NCI-H2196 (cell line): ENCODE measurements around the gene ZMYM3.

Source experiments
- DNase-seq: peaks from one replicate; lab custom pipeline; 2025; ENCODE audit not compliant: unreplicated experiment; lab: John Stamatoyannopoulos, UW

The ZMYM3 gene

DNA sequence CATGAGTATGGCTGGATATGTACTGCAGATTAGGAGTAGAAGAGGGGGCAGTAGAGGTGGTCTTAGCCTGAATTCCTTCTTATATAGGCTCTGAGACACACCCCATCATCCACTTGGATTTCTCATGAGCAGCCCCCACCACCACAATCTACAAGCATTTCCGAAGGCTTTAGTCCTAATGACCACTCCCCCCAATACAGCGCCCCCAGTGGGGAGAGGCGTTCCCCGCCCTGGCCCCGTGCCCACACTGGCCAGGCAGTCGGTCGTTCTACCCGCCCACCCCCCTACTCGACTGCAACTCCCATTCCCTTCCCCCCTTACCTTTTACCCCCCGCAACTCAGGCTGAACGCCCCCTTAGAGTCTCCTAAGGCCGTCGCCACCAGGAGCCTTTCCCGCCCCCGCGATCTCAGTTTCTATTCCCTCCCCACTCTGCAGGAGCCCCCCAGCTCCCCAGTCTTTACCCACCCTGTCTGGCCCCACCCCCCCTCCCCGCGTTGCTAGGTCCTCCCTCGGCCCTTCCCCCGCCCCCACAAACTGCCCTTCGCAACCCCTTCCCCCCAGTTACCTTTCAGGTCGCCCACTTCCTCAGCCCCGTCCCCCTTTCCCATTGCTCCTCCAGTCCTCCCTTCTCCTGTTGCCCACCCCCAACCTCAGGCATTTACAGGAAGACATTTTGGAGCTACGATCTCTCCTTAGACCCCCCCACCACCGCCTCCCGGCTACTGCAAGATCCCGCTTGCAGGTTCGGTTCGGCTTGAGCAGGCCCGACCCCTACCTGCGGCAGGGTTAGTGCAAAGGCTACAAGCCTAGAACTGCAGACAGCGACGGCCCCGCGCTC, 468 bp downstream of the ZMYM3 start:
- DNase-seq, result peak; percentile 25

DNA sequence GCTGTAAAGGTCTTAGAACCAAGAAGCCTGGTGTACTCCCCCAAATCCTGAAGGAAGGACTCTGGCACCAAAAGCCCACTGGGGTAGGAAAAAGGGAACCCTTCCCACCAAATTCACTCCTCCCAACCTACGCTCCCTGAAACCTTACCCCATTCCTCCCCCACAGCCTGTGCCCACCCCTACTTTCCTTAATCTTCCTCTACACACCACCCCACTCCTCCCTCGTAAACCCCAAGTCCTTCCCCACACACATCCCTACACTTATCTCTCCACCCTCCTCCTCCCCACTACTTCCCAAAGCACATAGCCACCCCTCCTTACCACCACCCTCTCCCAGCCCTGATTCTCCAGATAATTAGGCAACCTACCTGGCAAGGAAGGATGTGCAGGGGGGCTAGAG, 1.7 kb downstream of the ZMYM3 start:
- no peak for DNase-seq

DNA sequence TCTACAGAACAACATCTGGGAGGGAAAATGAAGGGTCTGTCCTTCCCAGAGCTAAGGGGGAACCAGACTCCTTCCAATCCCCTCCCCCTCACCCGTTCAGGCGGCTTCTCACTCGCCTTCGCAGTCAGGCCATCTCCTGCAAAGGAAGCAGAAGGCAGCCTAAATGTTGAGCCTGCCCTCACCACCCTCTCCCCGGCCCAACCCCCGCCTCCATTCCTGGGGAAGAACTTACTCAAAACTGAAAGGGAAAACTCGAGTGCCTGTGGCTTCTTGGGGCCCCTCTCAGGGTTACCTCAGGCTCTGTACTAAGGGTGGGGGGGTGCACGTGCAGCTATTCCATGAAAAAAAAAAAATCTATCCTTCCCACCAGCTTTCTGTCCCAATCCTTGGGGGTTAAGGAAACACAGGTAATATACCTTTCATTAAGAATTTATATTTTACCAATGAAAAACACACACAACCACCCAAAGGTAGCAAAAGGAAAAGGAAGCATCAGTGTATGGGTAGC, 2.4 kb downstream of the ZMYM3 start:
- DNase-seq, result no peak

DNA sequence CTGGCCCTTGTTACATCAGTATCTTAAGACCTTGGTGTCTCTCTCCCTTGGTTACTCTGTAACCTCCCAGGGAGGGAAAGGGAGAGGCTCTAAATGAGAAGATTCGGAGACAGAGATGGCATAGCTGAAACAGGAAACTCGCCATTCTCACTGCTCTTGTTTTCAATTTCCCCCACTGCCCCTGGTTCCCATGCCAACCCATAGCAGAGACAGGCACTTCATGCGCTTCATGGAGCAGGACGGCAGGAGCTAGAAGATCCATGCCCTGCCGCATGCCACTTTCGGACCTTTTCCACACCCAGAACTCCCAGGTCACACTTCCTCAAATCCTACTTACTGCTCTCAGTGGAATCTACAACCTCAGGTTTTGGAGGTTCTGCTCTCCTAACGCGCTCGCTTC, 3.1 kb downstream of the ZMYM3 start:
- no peak for DNase-seq

DNA sequence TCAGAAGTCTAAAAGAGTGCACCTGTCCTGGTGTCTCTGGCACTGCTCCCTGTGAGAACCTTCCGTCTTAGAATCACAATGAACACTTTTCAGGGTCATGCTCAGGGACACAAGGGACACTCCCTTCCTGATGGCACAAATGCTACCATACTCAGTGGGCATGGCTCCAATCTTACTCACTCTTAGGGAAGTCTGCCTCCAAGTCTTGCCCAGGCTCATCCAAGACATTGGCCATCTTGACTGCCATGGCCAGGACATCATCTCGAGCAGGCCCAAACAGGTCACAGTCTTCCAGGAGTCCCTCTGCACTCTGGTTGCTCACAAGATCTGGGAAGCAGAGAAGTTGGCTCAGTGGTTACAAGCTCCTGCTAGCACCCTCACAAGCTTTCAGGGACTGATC, 8.8 kb downstream of the ZMYM3 start:
- no peak for DNase-seq

DNA sequence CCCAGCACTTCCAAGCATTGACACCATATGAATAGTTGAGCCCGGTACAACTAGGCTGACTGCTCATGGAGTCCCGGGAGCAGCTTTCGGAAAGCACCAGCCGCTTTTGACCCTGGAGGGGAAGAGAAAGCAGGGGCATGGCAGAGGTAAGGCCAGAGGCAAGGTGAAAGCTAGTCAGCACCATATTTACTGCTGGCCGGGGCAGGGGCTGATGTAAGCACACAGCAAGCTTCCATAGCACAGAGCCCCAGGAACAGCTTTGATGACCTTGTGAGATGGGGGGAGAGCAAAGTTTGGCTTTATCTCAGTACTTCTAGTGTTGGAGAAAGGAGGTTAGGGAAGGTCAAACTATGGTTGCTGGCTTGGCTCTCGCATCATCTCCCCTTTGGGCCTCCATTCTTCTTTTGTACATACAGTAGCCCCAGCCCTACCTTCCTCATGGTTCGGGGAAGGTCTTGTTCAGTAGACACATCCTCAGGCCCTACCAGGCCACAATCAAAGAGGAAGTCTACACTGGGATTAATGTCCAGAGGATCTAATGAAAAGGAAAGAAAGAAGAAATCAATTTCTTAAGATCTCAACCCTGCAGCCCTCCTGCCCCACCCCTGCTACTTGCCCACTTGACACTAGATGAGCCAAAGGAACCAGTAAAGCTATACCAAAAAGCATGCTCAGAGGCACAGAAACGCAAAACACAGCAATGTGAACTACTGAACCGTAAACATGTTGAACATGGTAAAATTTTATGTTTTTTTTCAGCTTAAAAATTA, 9.4 kb downstream of the ZMYM3 start:
- no peak for DNase-seq

DNA sequence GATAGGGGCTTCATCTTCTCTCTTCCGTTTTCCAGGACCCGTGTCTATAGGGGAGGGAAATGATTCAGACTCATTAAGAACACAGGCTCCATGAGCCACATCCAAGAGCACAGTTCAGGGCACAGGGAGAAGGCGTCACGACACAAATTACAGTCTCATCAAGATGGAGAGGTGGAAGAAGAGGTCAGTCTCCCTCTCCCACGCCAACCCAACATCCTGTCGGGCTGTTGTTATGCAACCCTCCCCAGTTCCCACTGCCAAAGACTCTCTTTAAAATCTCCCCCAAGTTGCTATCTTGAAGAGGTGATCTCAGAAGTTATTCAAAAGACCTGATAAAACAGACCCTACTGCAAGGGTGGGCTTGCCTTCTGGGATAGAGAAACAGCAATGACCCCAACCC, 12.6 kb downstream of the ZMYM3 start:
- no peak for DNase-seq

DNA sequence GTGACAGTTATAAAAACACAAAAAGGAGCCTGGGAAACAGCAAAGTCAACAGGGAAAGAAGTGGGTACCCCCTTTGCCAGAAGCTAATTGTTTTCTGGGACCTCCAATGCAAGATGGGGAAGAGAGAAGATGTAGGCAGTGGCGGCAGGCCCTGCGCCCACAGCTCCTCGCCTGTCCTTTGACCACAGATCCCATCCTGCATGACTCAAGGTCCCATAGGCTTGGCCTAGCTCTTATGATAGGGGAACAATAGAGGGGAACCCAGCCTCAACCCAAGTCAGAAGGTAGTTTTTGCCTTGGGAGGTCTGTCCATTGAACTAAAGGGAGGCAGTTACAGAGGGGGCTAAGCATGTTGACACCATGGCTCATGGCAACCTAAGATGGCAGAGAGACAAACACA, 14.2 kb downstream of the ZMYM3 start:
- no peak for DNase-seq

DNA sequence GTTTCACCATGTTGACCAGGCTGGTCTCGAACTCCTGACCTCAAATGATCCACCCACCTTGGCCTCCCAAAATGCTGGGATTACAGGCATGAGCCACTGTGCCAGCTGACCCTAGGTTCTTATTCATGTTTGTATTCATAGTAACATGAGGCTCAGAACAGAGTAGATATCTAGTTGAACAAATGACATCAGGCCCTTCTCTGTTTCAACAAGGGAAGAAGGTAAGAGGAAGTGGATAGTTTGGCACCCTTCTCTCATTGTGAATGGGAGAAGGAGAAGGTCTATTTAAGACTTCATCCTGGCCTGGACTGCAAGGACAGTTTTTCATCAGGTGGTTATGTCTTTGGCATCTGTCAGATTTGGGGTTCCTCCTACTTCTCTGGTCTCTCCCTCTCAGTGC, 17.1 kb downstream of the ZMYM3 start:
- no peak for DNase-seq

DNA sequence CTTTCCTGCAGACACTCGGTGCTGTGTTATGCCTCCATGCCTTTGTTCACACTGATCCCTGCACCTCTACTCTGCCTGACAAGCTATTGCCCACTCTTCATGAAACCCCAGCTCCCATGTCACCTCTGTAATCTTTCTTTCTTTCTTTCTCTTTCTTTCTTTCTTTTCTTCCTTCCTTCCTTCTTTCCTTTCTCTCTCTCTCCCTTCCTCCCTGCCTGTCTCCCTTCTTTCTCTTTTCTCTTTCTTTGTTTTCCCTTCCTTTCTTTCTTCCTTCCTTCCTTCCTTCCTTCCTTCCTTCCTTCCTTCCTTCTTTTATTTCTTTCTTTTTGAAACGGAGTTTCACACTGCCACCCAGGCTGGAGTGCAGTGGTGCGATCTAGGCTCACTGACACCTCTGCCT, 18.5 kb downstream of the ZMYM3 start:
- no peak for DNase-seq

DNA sequence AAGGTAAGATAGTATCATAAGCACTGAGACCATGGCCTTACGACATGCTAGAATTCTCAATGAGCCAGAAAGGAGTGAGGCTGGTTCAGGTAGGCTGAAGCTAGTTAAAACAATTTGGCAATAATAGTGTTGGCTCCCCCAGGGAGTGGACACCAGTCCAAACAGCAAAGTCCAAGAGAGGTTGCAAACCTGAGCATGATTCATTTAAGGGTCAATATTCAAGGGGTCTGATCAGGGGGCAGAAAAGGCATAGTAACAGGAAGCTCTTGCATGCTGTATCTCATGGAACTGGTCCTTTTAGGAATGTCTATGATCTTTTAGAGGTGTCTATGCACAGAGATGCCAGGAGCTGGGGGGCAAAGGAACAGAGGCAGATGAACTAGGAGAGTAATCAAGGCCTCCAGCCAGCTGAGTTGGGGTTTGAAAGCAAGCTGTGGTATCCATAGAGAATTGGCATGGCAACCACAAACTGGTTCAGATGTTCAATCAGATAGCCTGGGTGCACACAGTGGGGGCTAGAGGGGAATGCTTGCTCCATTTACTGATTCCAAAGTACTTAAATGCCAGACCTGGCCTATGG, 25.8 kb downstream of the ZMYM3 start:
- no peak for DNase-seq

DNA sequence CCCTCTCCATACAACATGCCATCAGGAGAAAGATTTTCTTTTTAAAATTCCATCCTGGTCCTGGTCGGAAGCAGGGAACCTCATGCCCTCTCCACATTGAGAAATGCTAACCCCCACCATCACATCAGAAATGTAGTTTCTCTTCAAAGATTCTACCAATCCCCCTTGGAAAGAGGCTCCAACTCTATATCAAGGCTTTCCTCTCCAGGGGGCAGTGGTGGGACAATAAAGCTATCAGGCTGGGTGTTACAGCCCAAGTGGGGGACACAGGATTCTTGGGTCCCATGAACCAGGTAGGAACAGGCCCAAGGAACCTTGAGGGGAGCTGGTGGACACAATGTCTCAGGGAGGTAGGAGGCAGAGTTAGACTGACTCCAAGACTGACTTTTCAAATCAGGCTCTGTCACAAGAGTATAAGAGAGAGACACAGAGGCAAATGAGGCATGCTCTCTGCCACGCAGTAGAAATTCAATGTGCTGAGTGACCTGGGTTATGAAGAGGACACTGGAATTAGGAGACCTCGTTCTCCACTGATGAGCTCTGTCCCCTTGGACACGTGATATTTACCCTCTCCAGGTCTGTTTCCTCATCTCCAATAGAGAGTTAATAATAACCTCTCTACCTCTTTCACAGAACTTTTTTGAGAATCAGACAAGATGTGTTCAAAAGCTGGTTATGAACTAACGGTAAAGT, 26.4 kb downstream of the ZMYM3 start:
- no peak for DNase-seq

DNA sequence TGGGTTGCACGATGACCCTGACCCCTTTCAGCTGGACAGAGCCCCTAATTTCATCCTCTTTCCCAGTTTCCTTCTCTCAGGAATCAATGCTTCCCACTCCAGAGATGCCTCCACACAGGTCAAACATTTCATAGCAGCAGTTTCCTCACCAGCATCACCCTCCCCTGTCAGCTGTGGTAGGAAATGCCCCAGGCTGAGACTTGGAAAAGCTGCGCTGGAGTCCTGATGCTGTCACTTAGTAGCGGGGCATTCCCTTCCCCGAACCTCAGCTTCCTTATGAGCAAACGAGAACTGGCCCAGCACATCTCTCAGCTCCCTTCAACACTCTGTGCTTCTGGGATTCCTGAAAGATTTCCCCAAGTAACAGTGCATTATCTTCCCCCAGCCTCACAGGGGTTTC, 28.3 kb downstream of the ZMYM3 start:
- no peak for DNase-seq

DNA sequence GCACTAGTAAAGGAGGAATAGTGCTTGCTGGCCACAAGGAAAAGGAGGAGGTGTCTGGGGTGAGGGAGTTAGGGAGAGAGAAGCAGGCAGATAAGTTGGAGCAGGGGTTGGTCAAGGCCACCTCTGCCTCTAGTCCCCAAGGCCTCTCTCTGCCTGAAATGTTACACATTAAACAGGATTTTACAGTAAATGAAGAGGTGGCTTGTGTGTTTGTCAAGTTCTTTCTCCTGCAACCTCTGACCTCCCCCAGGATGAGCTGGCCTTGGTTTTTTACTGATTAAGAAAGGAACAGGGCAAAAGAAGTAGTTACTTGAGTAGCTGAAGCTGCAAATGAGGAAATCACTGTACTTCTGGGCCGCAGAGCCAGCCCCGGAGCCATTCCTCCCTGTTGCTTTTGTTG, 28.9 kb downstream of the ZMYM3 start:
- DNase-seq, result no peak

DNA sequence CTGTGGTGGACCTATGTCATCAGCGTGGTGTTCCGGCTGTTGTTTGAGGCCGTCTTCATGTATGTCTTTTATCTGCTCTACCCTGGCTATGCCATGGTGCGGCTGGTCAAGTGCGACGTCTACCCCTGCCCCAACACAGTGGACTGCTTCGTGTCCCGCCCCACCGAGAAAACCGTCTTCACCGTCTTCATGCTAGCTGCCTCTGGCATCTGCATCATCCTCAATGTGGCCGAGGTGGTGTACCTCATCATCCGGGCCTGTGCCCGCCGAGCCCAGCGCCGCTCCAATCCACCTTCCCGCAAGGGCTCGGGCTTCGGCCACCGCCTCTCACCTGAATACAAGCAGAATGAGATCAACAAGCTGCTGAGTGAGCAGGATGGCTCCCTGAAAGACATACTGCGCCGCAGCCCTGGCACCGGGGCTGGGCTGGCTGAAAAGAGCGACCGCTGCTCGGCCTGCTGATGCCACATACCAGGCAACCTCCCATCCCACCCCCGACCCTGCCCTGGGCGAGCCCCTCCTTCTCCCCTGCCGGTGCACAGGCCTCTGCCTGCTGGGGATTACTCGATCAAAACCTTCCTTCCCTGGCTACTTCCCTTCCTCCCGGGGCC, 29.7 kb downstream of the ZMYM3 start:
- DNase-seq, result no peak

DNA sequence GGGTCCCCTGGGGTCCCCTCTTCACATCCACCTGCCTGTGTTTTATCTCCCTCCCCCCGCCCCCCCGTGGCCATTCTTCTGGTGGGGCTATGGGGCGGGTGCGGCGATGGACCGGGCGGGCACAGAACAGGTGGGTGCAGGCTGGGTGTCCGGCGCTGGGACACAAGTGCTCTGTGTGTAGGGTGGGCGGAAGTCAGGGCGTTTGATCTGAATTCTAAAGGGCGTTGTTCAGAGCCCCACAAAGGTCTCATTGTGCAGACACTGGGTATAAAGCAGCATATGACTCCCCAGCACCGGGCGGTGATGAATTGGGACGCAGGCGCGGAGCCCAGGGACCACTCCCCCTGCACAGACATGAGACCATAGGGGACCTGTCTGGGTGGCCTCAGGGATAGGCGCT, 31.0 kb downstream of the ZMYM3 start, which contains the start of gene GJB1:
GJB1 (plus strand) TSS at position 296 of the 400 bp plus-strand sequence. CDS start 484 bp downstream, outside the sequence.
- no peak for DNase-seq

DNA sequence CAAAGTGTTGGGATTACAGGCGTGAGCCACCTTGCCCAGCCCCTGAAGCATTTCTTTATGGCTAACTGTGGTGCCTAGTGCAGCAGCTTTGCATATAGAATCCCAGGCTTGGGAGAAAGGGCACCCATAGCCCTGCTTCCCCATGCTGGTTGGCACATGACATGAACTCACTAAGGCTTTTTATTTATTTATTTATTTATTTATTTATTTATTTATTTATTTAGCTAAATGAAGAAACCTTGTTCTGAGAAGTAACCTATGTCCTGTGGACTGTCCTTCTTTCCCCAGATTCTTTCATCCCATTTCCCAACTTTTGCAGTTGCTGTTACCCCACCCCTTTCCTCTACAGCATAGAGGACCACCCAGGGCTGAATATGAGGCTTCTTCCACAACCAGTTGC, 32.8 kb downstream of the ZMYM3 start:
- no peak for DNase-seq

DNA sequence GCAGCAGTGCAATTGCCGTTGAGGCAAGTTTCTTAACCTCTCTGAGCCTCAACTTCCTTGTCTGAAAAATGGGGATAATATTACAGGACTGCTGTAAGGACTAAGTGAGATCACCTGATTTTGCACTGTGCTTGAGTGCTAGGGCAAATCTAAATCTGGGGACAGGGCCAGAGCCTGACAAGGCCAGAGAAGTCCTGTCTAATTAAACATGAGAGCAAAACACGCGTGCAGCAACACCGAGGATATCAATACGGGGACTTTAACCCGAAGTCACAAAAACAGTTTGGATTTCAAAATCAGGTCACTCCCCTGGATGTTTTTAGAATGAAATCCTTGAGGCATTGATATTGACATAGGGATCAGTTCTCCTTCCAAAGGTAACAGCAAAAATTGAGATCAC, 36.6 kb downstream of the ZMYM3 start:
- DNase-seq, result no peak

DNA sequence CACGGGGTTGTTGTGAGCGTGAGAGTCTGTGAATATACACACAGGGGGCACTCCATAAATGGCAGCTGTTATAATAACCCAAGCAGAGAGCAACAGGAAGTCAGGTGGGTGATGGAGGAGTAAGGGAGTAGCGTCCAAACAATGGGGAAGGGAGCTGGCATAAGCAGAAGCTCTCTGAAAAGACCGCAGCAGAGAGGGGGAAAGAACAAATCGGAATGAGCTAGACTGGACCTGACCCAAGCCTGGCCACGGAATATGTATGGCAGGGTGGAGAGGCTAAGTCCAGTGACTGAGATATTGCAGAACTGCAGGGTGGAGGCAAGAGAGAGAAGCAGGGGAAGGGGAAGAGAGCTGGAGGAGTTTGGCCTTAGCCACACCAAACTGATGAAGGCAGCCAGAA, 37.5 kb downstream of the ZMYM3 start:
- DNase-seq, result peak; percentile 57

DNA sequence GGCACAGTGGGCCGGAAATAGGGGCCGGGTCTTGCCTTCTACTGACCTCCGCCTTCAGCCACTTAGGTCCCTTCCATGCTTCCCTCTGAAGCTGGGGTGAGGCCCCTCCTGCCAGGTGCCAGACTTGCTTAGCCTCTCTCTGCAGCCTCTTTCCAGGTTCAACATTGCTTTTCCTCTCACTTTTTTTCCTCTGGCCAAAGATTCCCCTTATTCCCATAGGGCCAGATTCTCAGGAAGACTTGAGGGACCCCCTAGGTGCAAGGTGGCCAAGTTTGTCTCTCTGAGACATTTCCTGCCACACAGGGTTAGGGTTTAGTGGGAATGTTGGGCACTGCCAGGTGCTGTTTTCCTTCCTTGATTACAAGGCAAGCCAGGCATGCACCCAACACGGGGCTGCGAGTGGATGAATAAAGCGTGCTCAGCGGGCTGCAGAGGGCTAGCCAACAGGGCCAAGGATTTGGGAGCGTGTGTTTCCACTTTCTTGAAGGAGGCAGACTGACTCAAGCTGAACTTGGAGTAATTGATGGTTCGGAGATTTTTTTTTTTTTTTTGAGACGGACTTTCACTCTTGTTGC, 38.5 kb downstream of the ZMYM3 start:
- no peak for DNase-seq
